Thoracic aorta (tissue), 2 donors: ENCODE measurements around the gene CRADD. TPM values are rescaled to one million over a fixed set of nuclear protein-coding genes. Genes with fewer than 3 reads are reported as not detected.
"Not testable (repeated sequence)": the region's sequence is repeated elsewhere in the genome, so short reads cannot be mapped to it uniquely, and the experiment has no call there.

Experiments
- ATAC-seq: fragments of 150-250 bp; one replicate; pipeline ENCODE4 v1.8.0; 2017; ENCODE audit warnings: low read depth; ENCODE audit not compliant: insufficient number of reproducible peaks, low FRiP score
- DNase-seq: peaks from one replicate; pipeline ENCODE4 v3.0.0-alpha.2; 2020; ENCODE audit warnings: low spot score
- H3K27ac ChIP-seq, 2 donors: fragments of 200-600 bp; sonication (generic); 1 replicate in 1 of 2; 2 replicates in 1 of 2; pipeline ENCODE4 v1.5.1; 2016; ENCODE audit warnings: mild to moderate bottlenecking in 2 of 2, moderate library complexity in 2 of 2
- H3K27me3 ChIP-seq: fragments of 200-600 bp; sonication (generic); replicated peaks from 2 replicates; pipeline ENCODE4 v1.6.0; 2016; ENCODE audit warnings: mild to moderate bottlenecking; ENCODE audit not compliant: insufficient read depth
- H3K36me3 ChIP-seq: fragments of 200-600 bp; sonication (generic); one replicate; pipeline ENCODE4 v1.5.1; 2016
- H3K4me1 ChIP-seq, 2 donors: fragments of 200-600 bp; sonication (generic); 1 replicate in 1 of 2; 2 replicates in 1 of 2; pipeline versions ENCODE4 v1.5.1 to v1.6.0; 2016; ENCODE audit warnings: low read depth in 2 of 2, mild to moderate bottlenecking in 1 of 2; ENCODE audit not compliant: control insufficient read depth in 1 of 2
- H3K4me3 ChIP-seq: fragments of 200-600 bp; sonication (generic); 2 replicates; pipeline ENCODE4 v1.5.1; 2016; ENCODE audit warnings: mild to moderate bottlenecking
- H3K9me3 ChIP-seq: fragments of 200-600 bp; sonication (generic); 2 replicates; pipeline ENCODE4 v1.5.1; 2016
- total RNA-seq, 2 donors: library from RNA; depleted of rRNA; stranded (reverse); fragments of >200 nt; gene quantifications; one replicate each; pipeline versions ENCODE4 v1.1.0 to v1.2.3, GENCODE V29; 2016
- TF ChIP-seq, protein P1 (sequence below): fragments of 200-600 bp; sonication (generic); IDR thresholded peaks from one replicate; pipeline ENCODE4 v1.5.1; 2019; ENCODE audit warnings: antibody characterized with exemption

CRADD gene
- total RNA-seq, 2 donors from 2014 or later, result 33.0 to 57.9 TPM

- DNase-seq (no peak), ATAC-seq (no peak)
- Histone ChIP-seq H3K4me3 (no peak overlapping the region), H3K27ac (peak overlapping the region in 1 of 2 donors; percentile 40), H3K4me1 (peaks cover 0 to 8% of the 10 kb centered on the region in 2 donors), H3K36me3 (no peaks in the 10 kb centered on the region), H3K27me3 (no peaks in the 10 kb centered on the region), H3K9me3 (peaks cover 23% of the 10 kb centered on the region)
- TF ChIP-seq, protein P1, sequence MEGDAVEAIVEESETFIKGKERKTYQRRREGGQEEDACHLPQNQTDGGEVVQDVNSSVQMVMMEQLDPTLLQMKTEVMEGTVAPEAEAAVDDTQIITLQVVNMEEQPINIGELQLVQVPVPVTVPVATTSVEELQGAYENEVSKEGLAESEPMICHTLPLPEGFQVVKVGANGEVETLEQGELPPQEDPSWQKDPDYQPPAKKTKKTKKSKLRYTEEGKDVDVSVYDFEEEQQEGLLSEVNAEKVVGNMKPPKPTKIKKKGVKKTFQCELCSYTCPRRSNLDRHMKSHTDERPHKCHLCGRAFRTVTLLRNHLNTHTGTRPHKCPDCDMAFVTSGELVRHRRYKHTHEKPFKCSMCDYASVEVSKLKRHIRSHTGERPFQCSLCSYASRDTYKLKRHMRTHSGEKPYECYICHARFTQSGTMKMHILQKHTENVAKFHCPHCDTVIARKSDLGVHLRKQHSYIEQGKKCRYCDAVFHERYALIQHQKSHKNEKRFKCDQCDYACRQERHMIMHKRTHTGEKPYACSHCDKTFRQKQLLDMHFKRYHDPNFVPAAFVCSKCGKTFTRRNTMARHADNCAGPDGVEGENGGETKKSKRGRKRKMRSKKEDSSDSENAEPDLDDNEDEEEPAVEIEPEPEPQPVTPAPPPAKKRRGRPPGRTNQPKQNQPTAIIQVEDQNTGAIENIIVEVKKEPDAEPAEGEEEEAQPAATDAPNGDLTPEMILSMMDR, result no peak
Observed at GRCh38 chr12:93870020-93870795, 193.0 kb downstream of the CRADD start.

DNA sequence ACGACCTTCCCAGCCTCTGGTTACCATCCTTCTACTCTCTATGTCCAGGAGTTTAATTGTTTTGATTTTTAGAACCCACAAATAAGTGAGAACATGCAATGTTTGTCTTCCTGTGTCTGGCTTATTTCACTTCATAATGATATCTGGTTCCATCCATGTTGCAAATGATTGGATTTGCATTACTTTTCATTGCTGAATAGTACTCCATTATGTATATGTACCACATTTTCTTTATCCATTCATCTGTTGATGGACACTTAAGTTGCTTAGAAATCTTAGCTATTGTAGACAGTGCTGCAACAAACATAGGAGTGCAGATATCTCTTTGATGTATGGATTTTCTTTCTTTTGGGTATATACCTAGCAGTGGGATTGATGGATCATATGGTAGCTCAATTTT is 194.4 kb downstream of the CRADD start:
- H3K27ac ChIP-seq, H3K36me3 ChIP-seq, H3K4me1 ChIP-seq, DNase-seq, H3K4me3 ChIP-seq, ATAC-seq, H3K27me3 ChIP-seq: not testable (repeated sequence)
- peaks cover 16% of the 10 kb centered on the region for H3K9me3 ChIP-seq

DNA sequence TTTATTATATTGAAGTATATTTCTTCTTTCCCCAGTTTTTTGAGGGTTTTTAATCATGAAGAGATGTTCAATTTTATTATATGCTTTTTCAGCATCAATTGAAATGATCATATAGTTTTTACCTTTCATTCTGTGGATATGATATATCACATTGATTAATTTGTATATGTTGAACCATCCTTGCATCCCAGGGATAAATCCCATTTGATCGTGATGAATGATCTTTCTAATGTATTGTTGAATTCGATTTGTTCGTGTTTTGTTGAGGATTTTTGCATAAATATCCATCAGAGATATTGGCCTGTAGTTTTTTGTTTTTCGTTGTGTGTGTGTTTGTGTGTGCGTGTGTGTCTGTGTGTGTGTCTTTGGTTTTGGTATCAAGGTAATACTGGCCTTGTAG is 196.4 kb downstream of the CRADD start:
- H3K27me3 ChIP-seq, result no peaks in the 10 kb centered on the region
- peaks cover 0 to 8% of the 10 kb centered on the region in 2 donors for H3K4me1 ChIP-seq
- no peak overlapping the region for H3K4me3 ChIP-seq
- ATAC-seq (no peak), DNase-seq (no peak)
- no peaks in the 10 kb centered on the region for H3K36me3 ChIP-seq
- peaks cover 16% of the 10 kb centered on the region for H3K9me3 ChIP-seq
- H3K27ac ChIP-seq, result no peak overlapping the region
- TF ChIP-seq, protein P1, result no peak

DNA sequence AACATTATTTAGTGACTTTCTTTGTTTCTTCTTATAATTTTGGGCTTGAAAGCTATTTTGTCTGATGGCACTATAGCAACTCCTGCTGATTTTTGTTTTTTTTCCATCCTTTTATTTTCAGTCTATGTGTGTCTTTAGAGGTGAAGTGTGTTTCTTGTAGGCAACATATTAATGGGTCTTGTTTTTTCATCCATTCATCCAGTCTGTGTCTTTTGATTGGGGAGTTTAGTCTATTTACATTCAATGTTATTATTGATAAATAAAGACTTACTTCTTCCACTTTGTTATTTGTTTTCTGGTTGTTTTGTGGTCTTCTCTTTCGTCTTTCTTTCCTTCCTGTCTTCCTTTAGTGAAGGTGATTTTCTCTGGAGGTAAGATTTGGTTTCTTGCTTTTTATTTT is 198.0 kb downstream of the CRADD start:
- Histone ChIP-seq H3K36me3 (no peaks in the 10 kb centered on the region), H3K4me1 (peaks cover 0 to 5% of the 10 kb centered on the region in 2 donors), H3K27ac (no peak overlapping the region), H3K27me3 (no peaks in the 10 kb centered on the region), H3K9me3 (peaks cover 16% of the 10 kb centered on the region), H3K4me3 (no peak overlapping the region)
- no peak for DNase-seq
- no peak for ATAC-seq
- TF ChIP-seq, protein P1, result no peak

DNA sequence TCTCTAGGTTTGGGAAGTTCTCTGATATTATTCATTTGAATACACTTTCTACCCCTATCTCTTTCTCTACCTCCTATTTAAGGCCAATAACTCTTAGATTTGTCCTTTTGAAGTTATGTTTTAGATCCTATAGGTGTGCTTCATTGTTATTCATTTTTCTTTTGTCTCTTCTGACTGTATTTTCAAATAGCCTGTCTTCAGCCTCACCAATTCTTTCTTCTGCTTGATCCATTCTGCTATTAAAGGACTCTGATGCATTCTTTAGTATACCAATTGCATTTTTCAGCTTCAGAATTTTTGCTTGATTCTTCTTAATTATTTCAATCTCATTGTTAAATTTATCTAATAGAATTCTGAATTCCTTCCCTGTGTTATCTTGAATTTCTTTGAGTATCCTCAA is 199.2 kb downstream of the CRADD start:
- Histone ChIP-seq H3K36me3 (no peaks in the 10 kb centered on the region), H3K9me3 (peaks cover 16% of the 10 kb centered on the region), H3K27me3 (no peaks in the 10 kb centered on the region), H3K4me3 (no peak overlapping the region), H3K4me1 (peaks cover 0 to 4% of the 10 kb centered on the region in 2 donors), H3K27ac (no peak overlapping the region)
- TF ChIP-seq, protein P1, result no peak
- no peak for ATAC-seq
- no peak for DNase-seq

DNA sequence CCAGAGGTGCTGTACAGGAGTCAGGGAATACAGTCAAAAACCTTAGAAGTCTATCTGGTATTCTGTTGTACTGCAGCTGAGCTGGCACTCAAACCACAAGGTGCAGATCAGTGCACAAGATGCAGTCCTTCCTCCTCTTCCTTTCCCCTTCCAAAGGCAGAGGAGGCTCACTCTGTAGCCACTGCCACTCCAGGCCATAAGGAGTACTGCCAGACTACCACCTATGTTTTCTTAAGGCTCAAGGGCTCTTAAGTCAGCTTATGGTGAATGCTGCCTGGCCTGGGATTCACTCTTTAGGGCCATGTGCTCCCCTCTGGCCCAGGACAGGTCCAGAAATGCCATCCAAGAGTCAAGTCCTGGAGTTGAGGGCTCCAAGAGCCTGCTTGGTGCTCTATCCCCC is 200.3 kb downstream of the CRADD start:
- Histone ChIP-seq H3K9me3 (peaks cover 13% of the 10 kb centered on the region), H3K4me1 (peaks cover 0 to 4% of the 10 kb centered on the region in 2 donors), H3K27ac (no peak overlapping the region), H3K27me3 (no peaks in the 10 kb centered on the region), H3K4me3 (no peak overlapping the region), H3K36me3 (no peaks in the 10 kb centered on the region)
- ATAC-seq (no peak), DNase-seq (no peak)
- TF ChIP-seq, protein P1, result no peak
